Cortex of kidney (tissue), 1 donor: ENCODE results near the gene NR1I3.

Source experiments
- DNase-seq: peaks from one replicate; lab custom pipeline; 2025; lab: John Stamatoyannopoulos, UW

The NR1I3 gene

DNA sequence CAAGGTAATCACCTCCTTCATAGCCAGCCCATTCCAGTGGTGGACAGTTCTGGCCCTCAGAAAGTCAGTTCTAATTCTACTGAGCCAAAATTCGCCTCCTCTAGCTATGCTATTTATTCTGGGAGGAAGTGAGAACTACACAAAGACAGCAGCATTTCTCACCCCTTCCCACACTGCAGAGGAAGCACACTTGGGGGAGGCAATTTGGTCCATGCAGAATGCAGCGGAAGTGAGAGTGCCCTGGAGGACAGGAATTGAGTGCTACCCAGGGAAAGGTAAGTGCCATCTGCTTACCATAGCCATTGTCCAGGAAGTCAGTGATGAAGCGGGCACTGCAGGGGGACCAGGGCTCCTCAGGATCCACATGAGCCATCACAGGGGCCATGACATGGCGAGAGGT lies 42.8 kb downstream of the NR1I3 start:
- DNase-seq = no peak

GRCh38 chr1:161193561-161194235 lies 44.3 kb downstream of the NR1I3 start:
- no peak for DNase-seq

DNA sequence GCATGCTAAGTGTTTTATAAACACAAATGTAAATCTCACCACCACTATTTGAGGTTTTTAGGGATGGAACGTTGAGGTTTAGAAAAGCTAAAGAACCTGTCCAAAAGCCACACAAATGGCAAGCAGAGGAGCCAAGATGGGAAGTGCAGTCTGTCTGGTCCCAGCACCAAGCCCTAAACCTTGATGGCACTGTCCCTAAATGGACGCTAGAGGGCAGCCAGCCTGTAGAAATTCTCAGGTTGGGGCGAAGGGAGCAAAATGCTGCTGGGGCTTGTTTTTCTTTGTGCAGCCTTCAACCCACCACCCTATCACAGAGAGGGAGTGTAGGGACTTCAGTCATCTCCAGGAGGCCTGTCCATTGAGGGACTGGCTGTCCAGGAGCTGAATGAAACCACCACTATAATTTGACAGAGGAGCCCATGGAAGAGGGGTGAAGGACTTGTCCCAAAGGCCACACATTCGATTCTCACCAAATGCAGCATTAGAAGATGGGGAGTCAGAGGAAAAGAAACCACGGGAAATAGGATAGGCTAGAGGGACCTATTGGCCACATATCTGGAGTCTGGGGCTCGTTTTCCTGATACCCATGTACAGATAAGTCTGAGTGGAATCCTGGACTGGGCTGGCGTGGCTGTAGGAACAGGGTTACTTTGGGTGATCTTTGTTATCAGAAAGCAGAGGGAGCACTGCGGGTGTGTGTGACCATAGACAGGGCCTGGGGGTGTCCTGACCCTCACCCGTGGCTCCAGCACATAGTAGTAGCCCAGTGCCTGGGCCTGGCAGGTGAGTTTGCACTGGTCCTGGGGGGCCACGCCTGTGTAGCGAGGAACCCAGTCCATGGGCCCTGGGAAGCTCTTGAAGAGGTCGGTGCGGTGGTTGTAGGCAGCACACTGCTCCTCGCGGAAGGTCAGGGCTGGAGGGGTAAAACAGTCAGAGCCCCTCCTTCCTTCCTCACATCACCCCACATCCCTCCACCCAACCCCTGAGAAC lies 45.2 kb downstream of the NR1I3 start:
- DNase-seq = no peak

GRCh38 chr1:161191971-161192370 lies 46.0 kb downstream of the NR1I3 start:
- DNase-seq = no peak

GRCh38 chr1:161190962-161191521 lies 47.0 kb downstream of the NR1I3 start:
- no peak for DNase-seq

DNA sequence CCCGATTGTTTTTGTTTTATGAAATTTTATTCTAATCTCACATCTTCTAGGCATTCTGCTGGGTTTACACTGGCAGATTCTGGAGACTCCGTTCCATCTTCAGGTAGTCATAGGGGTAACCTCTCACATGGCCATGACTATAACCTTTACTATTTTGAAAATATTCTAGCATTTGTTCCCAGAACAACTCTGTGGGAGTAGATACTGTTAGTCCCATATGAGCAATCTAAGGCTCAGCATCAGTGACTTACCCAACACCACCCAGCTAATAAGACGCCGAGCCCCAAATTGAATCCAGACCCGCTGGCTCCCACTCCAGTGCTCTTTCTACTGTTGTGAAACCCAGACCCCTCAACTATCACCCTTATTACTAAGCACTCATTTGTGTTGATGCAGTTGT lies 49.0 kb downstream of the NR1I3 start:
- DNase-seq = no peak

DNA sequence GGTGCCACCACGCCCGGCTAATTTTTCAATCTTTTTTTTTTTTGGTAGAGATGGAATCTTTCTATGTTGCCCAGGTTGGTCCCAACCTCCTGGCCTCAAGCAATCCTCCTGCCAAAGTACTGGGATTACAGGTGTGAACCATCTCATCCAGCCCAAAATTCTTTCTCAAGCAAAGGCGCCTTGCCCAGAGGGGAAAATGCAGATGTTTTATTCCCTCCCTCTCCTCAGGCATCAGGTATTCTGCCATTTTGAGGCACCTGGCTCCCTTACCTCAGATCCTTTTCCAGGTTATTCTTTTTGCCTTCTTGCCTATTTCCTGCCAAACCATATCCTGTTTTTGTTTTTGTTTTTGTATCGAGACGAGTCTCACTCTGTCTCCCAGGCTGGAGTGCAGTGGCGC lies 49.6 kb downstream of the NR1I3 start:
- no peak for DNase-seq

DNA sequence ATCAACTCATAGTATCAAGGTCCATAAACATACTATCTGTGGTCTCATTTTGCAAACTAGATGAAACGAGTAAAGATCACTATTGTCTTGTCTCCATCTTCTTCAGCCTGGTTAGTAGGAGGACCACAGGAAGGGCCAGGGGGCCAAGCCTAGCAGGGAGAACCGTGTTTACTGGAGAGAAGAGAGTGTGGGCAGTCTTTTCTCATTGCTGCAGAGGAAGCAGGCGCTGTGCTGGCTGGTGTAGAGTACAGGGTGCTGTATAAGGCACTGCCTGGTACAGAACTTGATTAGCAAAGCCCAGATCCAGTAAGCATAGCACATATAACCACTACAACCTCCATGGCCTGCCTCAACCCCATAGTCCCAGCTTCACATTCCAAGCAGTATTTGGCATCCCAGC lies 50.7 kb downstream of the NR1I3 start:
- no peak for DNase-seq

GRCh38 chr1:161185732-161186311 lies 52.2 kb downstream of the NR1I3 start:
- DNase-seq = no peak

- no peak for DNase-seq
These were observed 52.7 kb downstream of the NR1I3 start for GRCh38 chr1:161185282-161185682.

DNA sequence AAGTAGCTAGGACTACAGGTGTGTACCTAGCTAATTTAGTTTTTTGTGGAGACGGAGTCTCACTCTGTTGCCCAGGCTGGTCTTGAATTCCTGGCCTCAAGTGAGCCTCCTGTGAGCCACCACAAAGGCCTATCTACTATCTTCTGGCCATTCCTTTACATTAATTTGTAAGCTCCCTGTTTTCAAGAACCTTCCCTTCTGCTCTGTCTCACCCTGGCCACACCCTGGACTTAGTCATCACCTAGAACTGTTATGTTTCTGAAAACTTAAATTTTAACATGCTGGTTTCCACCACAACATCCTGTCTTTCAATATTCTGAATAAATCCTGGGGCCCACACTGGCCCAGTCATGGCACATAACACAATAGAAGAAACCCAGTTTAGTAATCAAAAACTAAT lies 55.8 kb downstream of the NR1I3 start:
- DNase-seq = no peak

GRCh38 chr1:161180639-161181038 lies 57.4 kb downstream of the NR1I3 start:
- DNase-seq = no peak

DNA sequence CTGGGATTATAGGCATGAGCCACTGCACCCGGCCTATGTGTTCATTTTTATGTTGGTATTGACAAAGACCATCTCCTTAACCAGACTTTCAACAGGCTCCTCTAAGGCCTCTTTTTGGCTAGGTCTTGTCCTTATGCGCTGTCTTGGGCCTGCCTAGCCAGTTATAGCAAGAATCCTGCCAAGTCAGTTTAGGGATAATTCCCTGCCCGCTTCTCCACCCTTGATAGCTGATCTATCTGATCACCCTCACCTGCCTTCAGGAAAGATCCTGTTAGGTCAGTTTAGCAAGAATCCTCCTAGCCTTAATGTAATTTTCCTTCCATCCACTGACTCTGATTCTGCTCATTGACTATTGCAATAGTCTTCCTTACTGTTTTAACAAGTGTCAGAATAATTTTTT lies 58.3 kb downstream of the NR1I3 start:
- DNase-seq = no peak
